WTC11 (cell line): ENCODE data around the gene CAPZB. TPM values are rescaled to one million over a fixed set of nuclear protein-coding genes. Genes with fewer than 3 reads are reported as not detected.

ENCODE experiments used
- ATAC-seq: fragments of 200-7000 bp; cut with Tn5 transposase; 2 replicates; pipeline ENCODE4 v1.10.0; 2021; ENCODE audit warnings: mild to moderate bottlenecking, moderate library complexity
- CTCF ChIA-PET: fragments of 300-600 bp; sonication (Branson Sonifier 250); formaldehyde crosslinking; loops from one replicate; lab custom pipeline; 2021; ENCODE audit warnings: antibody characterized with exemption; lab: Charles Lee
- POLR2A ChIA-PET: fragments of 350-600 bp; sonication (Branson Sonifier 250); formaldehyde crosslinking; loops from one replicate; lab custom pipeline; 2021; ENCODE audit warnings: antibody characterized with exemption; lab: Charles Lee
- DNase-seq: peaks from one replicate; pipeline ENCODE4 v3.0.0; 2021; ENCODE audit warnings: low spot score
- H3K27ac Mint-ChIP-seq: 2 replicates; pipeline ENCODE4 v1.8.0; 2021; ENCODE audit warnings: mixed read lengths
- H3K27me3 Mint-ChIP-seq: 2 replicates; pipeline ENCODE4 v1.8.0; 2021; ENCODE audit warnings: low read depth, mild to moderate bottlenecking, moderate library complexity, mixed read lengths
- H3K36me3 Mint-ChIP-seq: 2 replicates; pipeline ENCODE4 v1.8.0; 2021; ENCODE audit warnings: mixed read lengths
- H3K4me1 Mint-ChIP-seq: 2 replicates; pipeline ENCODE4 v1.8.0; 2022; ENCODE audit warnings: mixed read lengths
- H3K4me3 Mint-ChIP-seq: 2 replicates; pipeline ENCODE4 v1.8.0; 2021; ENCODE audit warnings: mild to moderate bottlenecking, moderate library complexity, mixed read lengths
- H3K9me3 Mint-ChIP-seq: 2 replicates; pipeline ENCODE4 v1.8.0; 2021; ENCODE audit warnings: mixed read lengths
- ATF3 ChIP-seq: sonication (generic); formaldehyde crosslinking; conservative IDR thresholded peaks from 2 replicates; pipeline ENCODE4 v1.8.1; 2022; ENCODE audit warnings: mild to moderate bottlenecking, missing genetic modification reagents
- CREB1 ChIP-seq: sonication (generic); formaldehyde crosslinking; IDR thresholded peaks from 2 replicates; pipeline ENCODE4 v1.8.0; 2023; ENCODE audit warnings: mild to moderate bottlenecking, missing genetic modification reagents
- E2F4 ChIP-seq: sonication (generic); formaldehyde crosslinking; IDR thresholded peaks from 2 replicates; pipeline ENCODE4 v1.8.1; 2022; ENCODE audit warnings: low read depth, mild to moderate bottlenecking, moderate library complexity, missing genetic modification reagents, borderline replicate concordance
- EMX1 ChIP-seq: fragments of 250-450 bp; sonication (Bioruptor Pico); IDR thresholded peaks from 2 replicates; pipeline ENCODE4 v1.8.0; 2021; ENCODE audit warnings: mild to moderate bottlenecking
- ESRRA ChIP-seq: sonication (generic); formaldehyde crosslinking; IDR thresholded peaks from 2 replicates; pipeline ENCODE4 v1.8.1; 2022; ENCODE audit warnings: mild to moderate bottlenecking, missing genetic modification reagents, borderline replicate concordance
- FOXP1 ChIP-seq: sonication (generic); formaldehyde crosslinking; IDR thresholded peaks from 2 replicates; pipeline ENCODE4 v1.8.0; 2022; ENCODE audit warnings: missing genetic modification reagents, mild to moderate bottlenecking, moderate library complexity, borderline replicate concordance
- HMGA2 ChIP-seq: fragments of 250-450 bp; sonication (Bioruptor Pico); IDR thresholded peaks from 2 replicates; pipeline ENCODE4 v1.4.0; 2021; ENCODE audit warnings: mild to moderate bottlenecking, moderate library complexity
- JAZF1 ChIP-seq: fragments of 250-450 bp; sonication (Bioruptor Pico); IDR thresholded peaks from 2 replicates; pipeline ENCODE4 v1.9.0; 2021; ENCODE audit warnings: moderate library complexity, mild to moderate bottlenecking, inconsistent platforms
- JUN ChIP-seq: sonication (generic); formaldehyde crosslinking; IDR thresholded peaks from 2 replicates; pipeline ENCODE4 v1.8.0; 2023; ENCODE audit warnings: mild to moderate bottlenecking, missing genetic modification reagents
- NFYB ChIP-seq: sonication (generic); formaldehyde crosslinking; conservative IDR thresholded peaks from 2 replicates; pipeline ENCODE4 v1.8.0; 2022; ENCODE audit warnings: low read depth, missing genetic modification reagents
- NR3C1 ChIP-seq: sonication (generic); formaldehyde crosslinking; conservative IDR thresholded peaks from 2 replicates; pipeline ENCODE4 v1.8.1; 2023; ENCODE audit warnings: low read depth, mild to moderate bottlenecking, missing genetic modification reagents
- PRDM15 ChIP-seq: sonication (generic); formaldehyde crosslinking; IDR thresholded peaks from 2 replicates; pipeline ENCODE4 v1.8.0; 2022; ENCODE audit warnings: missing genetic modification reagents
- SMAD3 ChIP-seq: sonication (generic); formaldehyde crosslinking; IDR thresholded peaks from 2 replicates; pipeline ENCODE4 v1.8.0; 2022; ENCODE audit warnings: missing genetic modification reagents, mild to moderate bottlenecking, borderline replicate concordance
- SMAD4 ChIP-seq: sonication (generic); formaldehyde crosslinking; IDR thresholded peaks from 2 replicates; pipeline ENCODE4 v1.8.0; 2022; ENCODE audit warnings: mild to moderate bottlenecking, missing genetic modification reagents
- ZMAT4 ChIP-seq: fragments of 250-450 bp; sonication (Bioruptor Pico); IDR thresholded peaks from 2 replicates; pipeline ENCODE4 v1.9.0; 2021; ENCODE audit warnings: mild to moderate bottlenecking
- ZNF232 ChIP-seq: sonication (generic); formaldehyde crosslinking; IDR thresholded peaks from 2 replicates; pipeline ENCODE4 v1.8.0; 2022; ENCODE audit warnings: mild to moderate bottlenecking, missing genetic modification reagents
- ZNF671 ChIP-seq: fragments of 250-450 bp; sonication (Bioruptor Pico); IDR thresholded peaks from 2 replicates; pipeline ENCODE4 v1.8.0; 2021; ENCODE audit warnings: mild to moderate bottlenecking
- total RNA-seq: library from RNA; stranded (reverse); gene quantifications from 3 replicates; pipeline ENCODE4 v1.2.3, GENCODE V29; 2021
- TF ChIP-seq, protein P1 (sequence below): sonication (generic); formaldehyde crosslinking; IDR thresholded peaks from 2 replicates; pipeline ENCODE4 v1.8.0; 2023; ENCODE audit warnings: missing genetic modification reagents
- TF ChIP-seq, protein P2 (sequence below): sonication (generic); formaldehyde crosslinking; IDR thresholded peaks from 2 replicates; pipeline ENCODE4 v1.8.0; 2023; ENCODE audit warnings: mild to moderate bottlenecking, missing genetic modification reagents
- TF ChIP-seq, protein P3 (sequence below): sonication (generic); formaldehyde crosslinking; IDR thresholded peaks from 2 replicates; pipeline ENCODE4 v1.8.0; 2022; ENCODE audit warnings: mild to moderate bottlenecking, missing genetic modification reagents
- TF ChIP-seq, protein P4 (sequence below): fragments of 250-450 bp; sonication (Bioruptor Pico); IDR thresholded peaks from 2 replicates; pipeline ENCODE4 v2.1.2; 2022; ENCODE audit warnings: mild to moderate bottlenecking, moderate library complexity
- TF ChIP-seq, protein P5 (sequence below): sonication (generic); formaldehyde crosslinking; IDR thresholded peaks from 2 replicates; pipeline ENCODE4 v1.8.1; 2023; ENCODE audit warnings: mild to moderate bottlenecking, missing genetic modification reagents, borderline replicate concordance

The CAPZB gene
- total RNA-seq, 1 experiment from 2014 or later: 348 TPM

DNA sequence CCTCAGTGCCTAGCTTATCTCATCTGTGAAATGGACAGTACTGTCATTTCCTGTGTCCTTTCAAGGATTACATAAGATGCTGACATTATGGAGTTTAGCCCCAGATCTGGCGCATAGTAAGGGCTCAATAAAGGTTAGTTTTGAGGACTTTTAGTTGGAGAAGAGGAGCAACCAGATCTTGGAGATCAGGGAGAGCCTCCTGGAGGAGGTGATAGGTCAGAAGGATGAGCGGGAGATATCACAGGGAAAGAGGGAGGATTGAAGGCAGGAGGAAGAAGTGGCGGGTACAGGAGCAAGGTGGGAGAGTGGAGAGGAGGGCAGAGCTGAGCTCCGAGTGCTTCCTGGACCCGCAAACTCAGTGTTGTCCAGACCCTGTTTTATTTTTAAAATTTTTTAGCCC is 155.7 kb downstream of the CAPZB start (continued):
- TF ChIP-seq ATF3 (CRISPR knock-in tag) (no peak), PRDM15 (CRISPR knock-in tag) (no peak), ESRRA (CRISPR knock-in tag) (no peak), HMGA2 (no peak), ZNF671 (CRISPR knock-in tag) (no peak), FOXP1 (CRISPR knock-in tag) (no peak), SMAD3 (CRISPR knock-in tag) (no peak), E2F4 (CRISPR knock-in tag) (no peak)
- TF ChIP-seq, protein P1, sequence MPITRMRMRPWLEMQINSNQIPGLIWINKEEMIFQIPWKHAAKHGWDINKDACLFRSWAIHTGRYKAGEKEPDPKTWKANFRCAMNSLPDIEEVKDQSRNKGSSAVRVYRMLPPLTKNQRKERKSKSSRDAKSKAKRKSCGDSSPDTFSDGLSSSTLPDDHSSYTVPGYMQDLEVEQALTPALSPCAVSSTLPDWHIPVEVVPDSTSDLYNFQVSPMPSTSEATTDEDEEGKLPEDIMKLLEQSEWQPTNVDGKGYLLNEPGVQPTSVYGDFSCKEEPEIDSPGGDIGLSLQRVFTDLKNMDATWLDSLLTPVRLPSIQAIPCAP: no peak
- TF ChIP-seq, protein P2, sequence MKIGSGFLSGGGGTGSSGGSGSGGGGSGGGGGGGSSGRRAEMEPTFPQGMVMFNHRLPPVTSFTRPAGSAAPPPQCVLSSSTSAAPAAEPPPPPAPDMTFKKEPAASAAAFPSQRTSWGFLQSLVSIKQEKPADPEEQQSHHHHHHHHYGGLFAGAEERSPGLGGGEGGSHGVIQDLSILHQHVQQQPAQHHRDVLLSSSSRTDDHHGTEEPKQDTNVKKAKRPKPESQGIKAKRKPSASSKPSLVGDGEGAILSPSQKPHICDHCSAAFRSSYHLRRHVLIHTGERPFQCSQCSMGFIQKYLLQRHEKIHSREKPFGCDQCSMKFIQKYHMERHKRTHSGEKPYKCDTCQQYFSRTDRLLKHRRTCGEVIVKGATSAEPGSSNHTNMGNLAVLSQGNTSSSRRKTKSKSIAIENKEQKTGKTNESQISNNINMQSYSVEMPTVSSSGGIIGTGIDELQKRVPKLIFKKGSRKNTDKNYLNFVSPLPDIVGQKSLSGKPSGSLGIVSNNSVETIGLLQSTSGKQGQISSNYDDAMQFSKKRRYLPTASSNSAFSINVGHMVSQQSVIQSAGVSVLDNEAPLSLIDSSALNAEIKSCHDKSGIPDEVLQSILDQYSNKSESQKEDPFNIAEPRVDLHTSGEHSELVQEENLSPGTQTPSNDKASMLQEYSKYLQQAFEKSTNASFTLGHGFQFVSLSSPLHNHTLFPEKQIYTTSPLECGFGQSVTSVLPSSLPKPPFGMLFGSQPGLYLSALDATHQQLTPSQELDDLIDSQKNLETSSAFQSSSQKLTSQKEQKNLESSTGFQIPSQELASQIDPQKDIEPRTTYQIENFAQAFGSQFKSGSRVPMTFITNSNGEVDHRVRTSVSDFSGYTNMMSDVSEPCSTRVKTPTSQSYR (CRISPR knock-in tag): no peak
- TF ChIP-seq, protein P3, sequence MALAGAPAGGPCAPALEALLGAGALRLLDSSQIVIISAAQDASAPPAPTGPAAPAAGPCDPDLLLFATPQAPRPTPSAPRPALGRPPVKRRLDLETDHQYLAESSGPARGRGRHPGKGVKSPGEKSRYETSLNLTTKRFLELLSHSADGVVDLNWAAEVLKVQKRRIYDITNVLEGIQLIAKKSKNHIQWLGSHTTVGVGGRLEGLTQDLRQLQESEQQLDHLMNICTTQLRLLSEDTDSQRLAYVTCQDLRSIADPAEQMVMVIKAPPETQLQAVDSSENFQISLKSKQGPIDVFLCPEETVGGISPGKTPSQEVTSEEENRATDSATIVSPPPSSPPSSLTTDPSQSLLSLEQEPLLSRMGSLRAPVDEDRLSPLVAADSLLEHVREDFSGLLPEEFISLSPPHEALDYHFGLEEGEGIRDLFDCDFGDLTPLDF (CRISPR knock-in tag): no peak
- TF ChIP-seq, protein P4, sequence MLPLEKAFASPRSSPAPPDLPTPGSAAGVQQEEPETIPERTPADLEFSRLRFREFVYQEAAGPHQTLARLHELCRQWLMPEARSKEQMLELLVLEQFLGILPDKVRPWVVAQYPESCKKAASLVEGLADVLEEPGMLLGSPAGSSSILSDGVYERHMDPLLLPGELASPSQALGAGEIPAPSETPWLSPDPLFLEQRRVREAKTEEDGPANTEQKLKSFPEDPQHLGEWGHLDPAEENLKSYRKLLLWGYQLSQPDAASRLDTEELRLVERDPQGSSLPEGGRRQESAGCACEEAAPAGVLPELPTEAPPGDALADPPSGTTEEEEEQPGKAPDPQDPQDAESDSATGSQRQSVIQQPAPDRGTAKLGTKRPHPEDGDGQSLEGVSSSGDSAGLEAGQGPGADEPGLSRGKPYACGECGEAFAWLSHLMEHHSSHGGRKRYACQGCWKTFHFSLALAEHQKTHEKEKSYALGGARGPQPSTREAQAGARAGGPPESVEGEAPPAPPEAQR (CRISPR knock-in tag): no peak

- CTCF ChIA-PET: interaction anchor here (1.1 kb wide), 1 partner anchor 325 kb away, joined by 4 read pairs; no protein-coding TSS in a partner anchor
- Mint-ChIP-seq H3K27ac (peak overlapping the region; percentile 86; the same call in 1 of the 2 replicates), H3K9me3 (no peaks in the 10 kb centered on the region), H3K4me3 (no peak overlapping the region), H3K4me1 (no peaks in the 10 kb centered on the region), H3K36me3 (peaks cover 6% of the 10 kb centered on the region; the same call in 1 of the 2 replicates), H3K27me3 (no peaks in the 10 kb centered on the region)
- POLR2A ChIA-PET: no interaction called here
- ATAC-seq: no peak
- no peak for DNase-seq
- TF ChIP-seq JUN (CRISPR knock-in tag) (no peak), SMAD4 (no peak), JAZF1 (no peak), ZMAT4 (CRISPR knock-in tag) (no peak), NR3C1 (CRISPR knock-in tag) (no peak), ZNF232 (no peak), NFYB (CRISPR knock-in tag) (no peak), EMX1 (CRISPR knock-in tag) (no peak), CREB1 (CRISPR knock-in tag) (no peak)
- TF ChIP-seq, protein P5, sequence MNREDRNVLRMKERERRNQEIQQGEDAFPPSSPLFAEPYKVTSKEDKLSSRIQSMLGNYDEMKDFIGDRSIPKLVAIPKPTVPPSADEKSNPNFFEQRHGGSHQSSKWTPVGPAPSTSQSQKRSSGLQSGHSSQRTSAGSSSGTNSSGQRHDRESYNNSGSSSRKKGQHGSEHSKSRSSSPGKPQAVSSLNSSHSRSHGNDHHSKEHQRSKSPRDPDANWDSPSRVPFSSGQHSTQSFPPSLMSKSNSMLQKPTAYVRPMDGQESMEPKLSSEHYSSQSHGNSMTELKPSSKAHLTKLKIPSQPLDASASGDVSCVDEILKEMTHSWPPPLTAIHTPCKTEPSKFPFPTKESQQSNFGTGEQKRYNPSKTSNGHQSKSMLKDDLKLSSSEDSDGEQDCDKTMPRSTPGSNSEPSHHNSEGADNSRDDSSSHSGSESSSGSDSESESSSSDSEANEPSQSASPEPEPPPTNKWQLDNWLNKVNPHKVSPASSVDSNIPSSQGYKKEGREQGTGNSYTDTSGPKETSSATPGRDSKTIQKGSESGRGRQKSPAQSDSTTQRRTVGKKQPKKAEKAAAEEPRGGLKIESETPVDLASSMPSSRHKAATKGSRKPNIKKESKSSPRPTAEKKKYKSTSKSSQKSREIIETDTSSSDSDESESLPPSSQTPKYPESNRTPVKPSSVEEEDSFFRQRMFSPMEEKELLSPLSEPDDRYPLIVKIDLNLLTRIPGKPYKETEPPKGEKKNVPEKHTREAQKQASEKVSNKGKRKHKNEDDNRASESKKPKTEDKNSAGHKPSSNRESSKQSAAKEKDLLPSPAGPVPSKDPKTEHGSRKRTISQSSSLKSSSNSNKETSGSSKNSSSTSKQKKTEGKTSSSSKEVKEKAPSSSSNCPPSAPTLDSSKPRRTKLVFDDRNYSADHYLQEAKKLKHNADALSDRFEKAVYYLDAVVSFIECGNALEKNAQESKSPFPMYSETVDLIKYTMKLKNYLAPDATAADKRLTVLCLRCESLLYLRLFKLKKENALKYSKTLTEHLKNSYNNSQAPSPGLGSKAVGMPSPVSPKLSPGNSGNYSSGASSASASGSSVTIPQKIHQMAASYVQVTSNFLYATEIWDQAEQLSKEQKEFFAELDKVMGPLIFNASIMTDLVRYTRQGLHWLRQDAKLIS (CRISPR knock-in tag): no peak
These were observed 156.2 kb downstream of the CAPZB start for GRCh38 chr1:19329188-19329587.
